GM19035 (cell line): Measurements from ENCODE around the gene MAT2A.

ENCODE experiments used
- ATAC-seq: cut with Tn5 transposase; IDR thresholded peaks from one replicate; pipeline ENCODE4 v1.9.1; 2021; ENCODE audit not compliant: unreplicated experiment

The MAT2A gene

DNA sequence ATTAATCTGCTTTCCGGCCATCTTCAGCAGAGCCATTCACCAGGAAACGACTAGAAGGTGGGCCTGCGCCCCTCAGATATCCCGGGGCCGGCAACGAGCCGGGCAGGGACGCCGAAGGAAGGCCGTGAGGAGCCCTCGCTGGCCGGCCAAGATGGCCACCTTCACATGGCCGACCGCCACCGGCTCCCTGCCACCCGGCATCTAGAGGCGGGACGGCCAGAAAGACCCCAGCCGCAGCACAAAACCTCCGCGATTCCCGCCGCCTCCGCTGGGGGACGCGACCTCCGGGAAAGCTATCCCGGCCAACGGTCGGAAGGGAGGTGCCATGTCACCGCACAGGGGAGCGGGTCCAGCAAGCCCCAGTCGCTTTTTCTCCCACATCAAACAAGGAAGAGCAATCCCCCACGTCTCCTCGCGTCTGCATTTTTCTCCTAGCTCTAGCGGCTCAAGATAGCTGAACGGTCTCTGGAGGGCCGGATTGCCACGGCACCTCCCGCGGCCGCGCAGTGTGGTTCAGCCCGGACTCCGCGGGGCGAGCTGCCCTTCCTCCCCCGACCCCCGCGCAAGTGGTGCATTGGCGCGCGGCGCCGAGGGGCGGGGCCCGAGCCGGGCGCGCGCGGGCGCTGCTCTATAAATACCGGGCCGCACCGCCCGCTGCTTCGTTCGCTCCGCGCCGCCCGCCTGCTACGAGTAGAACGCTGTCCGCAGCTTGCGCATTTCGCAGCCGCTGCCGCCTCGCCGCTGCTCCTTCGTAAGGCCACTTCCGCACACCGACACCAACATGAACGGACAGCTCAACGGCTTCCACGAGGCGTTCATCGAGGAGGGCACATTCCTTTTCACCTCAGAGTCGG lies at the start of gene MAT2A:
TSS of gene MAT2A (plus strand) at position 662 of the 854 bp plus-strand sequence. CDS start at position 782, 120 bp downstream.
- ATAC-seq: peak; percentile 72

DNA sequence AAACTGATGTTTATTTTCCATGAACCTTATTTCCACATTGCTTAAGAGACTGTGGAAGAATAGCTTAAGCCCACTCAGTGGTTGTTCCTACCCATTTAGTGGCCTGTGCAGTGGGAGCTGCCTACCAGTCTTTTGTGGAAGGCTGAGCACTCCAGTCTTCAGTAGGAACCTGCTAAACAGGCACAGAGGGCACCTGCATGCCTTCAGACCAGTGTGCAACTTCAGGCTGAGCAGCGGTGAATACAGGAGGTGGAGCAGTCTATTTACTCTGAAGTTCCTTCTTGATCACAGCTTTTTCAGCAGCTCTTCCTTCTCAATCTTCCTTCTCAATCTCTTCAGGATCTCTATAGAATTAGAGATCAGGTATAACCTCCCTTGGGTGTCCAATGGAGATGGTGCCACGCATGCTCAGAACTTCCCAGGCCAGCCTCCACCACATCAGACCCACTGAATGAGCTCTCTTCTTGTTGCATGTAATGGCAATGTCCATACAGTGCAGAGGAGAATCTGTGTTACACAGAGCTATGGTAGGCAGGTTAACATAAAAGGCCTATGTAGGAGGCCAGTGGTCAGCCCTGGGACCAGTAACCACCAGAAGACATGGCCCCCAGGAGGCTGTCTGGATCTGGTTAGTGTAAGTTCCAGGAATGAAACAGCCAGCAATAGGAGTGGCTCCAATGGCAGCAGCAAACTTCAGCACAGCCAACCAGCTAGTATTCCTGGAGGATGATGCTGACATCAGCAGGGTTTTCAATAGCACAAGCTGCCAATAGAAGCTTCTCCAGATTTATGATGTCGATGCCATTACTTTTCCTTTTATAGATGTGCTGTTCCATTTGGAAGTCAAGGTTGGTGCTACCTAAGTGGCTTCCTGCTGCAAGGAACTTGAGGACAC lies 47.9 kb upstream of the MAT2A start:
- no peak for ATAC-seq

GRCh38 chr2:85496436-85496835 lies 42.5 kb upstream of the MAT2A start:
- ATAC-seq: no peak

DNA sequence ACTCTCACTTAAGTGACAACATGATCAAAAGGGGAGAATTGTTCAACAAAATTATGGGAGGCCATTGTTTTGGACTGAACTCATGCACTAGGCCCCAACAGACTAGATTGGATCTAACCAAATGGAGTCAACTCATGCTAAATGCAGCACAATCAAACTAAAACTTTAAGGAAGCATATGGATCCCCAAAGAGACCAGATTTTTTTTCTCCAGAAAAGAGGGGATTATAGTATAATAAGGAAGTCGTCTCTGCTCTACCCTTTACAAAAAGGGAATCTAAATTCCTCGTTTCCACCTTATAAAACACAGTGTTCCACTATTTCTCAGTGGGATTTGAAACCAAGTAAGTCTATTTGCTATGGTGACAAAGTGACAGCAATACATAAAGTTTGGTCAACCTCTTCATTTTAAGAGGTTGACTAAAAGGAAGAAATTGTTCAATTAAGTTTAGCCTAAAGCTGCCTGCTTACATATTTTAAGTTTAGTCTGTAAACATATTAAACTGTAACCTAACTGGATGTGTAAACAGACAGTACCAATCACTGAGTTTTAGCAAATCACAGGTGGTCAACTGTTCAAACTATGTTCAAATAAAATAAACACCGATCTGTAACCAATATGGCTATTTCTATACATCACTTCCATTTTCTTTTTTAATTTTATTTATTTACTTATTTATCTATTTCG lies 40.9 kb upstream of the MAT2A start:
- ATAC-seq: no peak

DNA sequence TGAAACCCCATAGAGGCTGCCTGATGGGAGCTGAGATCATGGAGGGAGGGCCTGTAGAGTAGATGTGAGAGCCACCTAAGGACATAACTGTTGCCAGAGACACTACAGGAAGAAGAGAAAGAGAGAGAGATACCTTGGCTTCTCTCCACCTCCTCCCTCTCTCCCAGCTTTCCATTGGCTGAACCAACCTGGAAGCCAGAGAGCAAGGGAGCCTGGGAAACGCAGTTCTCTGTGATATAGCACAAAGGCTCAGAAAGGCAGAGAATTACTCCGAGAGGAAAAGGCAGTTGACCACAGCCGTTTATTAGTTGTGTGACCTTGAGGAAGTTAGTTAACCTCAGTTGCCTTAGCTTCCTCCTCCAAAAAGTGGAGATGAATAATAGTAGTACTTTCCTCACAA lies 37.7 kb upstream of the MAT2A start:
- no peak for ATAC-seq

- ATAC-seq: no peak
These were observed 36.2 kb upstream of the MAT2A start for GRCh38 chr2:85502720-85503119.

- ATAC-seq: no peak
These were observed 35.7 kb upstream of the MAT2A start for GRCh38 chr2:85503168-85503850.

- no peak for ATAC-seq
These were observed 34.9 kb upstream of the MAT2A start for GRCh38 chr2:85503851-85504777.

- ATAC-seq: no peak
These were observed 34.1 kb upstream of the MAT2A start for GRCh38 chr2:85504778-85505261.

- no peak for ATAC-seq
These were observed 33.3 kb upstream of the MAT2A start for GRCh38 chr2:85505551-85506238.

- no peak for ATAC-seq
These were observed 32.2 kb upstream of the MAT2A start for GRCh38 chr2:85506768-85507181.

DNA sequence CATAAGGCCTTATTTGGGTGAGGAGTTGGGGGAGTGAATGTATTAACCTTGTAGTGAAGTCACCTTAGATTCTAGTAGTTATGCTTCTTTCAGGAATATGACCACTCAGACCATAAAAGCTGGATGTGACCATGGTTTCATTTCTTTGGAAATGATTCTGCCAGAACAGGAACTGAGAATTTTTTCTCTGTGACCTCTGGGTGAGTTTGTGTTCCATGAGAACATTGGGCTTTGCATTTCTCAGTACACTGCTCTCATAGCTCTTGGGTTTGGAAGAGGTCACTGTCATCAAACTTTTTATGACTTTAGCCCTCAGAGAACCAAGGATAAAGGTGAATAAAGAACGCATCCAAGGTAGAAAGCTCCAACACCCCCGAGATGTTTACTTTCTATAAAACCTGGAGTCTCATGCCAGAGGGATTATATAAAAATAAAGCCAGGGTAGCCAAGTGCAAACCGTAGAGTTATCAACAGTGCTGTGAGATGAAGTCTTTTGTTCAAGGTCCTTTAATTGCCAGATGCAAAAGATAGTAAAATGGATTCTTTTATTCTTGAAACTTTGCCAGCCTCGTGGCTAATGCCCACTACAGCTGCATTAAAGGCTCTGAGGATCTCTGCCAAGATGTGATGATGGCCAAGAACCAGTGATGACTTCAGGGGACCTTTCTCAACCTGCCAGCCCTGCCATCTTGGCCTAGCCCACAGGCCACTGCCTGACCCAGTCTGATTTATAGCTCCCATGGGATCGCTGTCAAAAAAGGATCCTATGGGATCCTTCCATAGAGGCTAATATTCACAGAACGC lies 27.8 kb upstream of the MAT2A start:
- ATAC-seq: no peak

DNA sequence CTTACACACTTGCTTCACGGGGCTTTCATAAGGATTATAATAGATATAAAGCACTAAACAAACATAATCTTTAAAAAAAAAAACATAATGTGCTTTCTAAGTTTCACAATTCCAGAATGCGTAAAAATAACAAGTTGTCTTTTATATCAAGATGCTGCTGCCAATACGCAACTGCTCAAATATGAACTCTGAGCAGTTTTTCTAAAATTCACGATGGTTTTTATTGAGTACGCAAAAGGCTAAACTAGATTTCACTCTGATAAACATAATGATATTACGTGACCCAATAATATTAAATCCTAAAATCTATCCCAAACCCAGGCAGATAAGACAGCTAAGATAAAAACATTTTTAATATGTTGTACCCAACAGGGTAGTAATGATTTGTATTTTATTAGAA lies 24.6 kb upstream of the MAT2A start:
- no peak for ATAC-seq

DNA sequence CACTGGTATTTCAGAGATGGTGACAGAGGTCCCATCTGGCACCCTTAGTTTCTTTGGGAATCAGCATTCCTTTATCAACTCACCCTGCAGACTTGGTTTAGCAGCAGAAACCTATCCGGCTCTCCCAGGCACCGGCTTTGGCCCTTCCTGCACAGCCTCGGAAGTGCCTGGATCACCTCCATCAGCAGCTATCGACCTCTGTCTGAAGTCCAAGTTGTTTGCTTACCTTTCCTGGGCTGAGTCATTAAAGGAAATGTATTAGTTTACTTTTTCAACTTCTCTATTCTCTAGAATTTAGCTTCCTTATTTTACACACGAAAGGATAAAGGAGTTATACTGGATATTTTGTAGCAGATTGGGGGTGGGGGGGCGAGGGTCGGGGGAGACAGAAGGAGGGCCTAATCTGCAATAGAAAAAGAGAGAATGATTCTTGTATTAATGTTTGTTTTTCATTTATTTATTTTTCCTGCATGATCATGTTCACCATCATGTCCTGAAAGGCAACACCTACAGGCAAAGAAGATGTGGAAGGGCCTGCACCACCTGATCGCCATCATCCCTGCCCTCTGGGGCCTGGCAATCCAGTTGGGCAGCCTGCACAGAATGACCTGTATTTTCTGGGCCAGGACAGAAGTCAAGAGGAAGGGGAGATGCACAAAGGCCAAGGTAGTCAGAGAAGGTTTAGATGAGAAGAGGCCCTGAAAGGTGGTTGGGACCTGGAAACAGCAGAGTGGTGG lies 22.1 kb upstream of the MAT2A start:
- ATAC-seq: no peak

GRCh38 chr2:85522090-85522647 lies 16.8 kb upstream of the MAT2A start:
- ATAC-seq: no peak

GRCh38 chr2:85523062-85523902 lies 15.7 kb upstream of the MAT2A start:
- no peak for ATAC-seq
